Mucosa of rectum (tissue), 2 donors: ENCODE data around the gene PIP5K1B.

Source experiments
- H3K27ac ChIP-seq, 2 donors: one replicate each; pipeline ENCODE4 v1.7.0; 2013; ENCODE audit warnings: inconsistent platforms in 2 of 2, low read depth in 2 of 2, low read length in 2 of 2
- H3K27me3 ChIP-seq, 2 donors: one replicate each; pipeline ENCODE4 v1.7.0; 2013; ENCODE audit warnings: low read length in 2 of 2; ENCODE audit not compliant: control insufficient read depth in 2 of 2, insufficient read depth in 2 of 2
- H3K36me3 ChIP-seq, 2 donors: one replicate each; pipeline ENCODE4 v1.7.0; 2013; ENCODE audit warnings: low read length in 2 of 2; ENCODE audit not compliant: control insufficient read depth in 2 of 2, insufficient read depth in 2 of 2
- H3K4me1 ChIP-seq, 2 donors: one replicate each; pipeline ENCODE4 v1.7.0; 2013; ENCODE audit warnings: low read length in 2 of 2, mild to moderate bottlenecking in 1 of 2; ENCODE audit not compliant: control insufficient read depth in 2 of 2, insufficient read depth in 2 of 2
- H3K4me3 ChIP-seq, 2 donors: one replicate each; pipeline ENCODE4 v1.7.0; 2013; ENCODE audit warnings: low read length in 2 of 2
- H3K9ac ChIP-seq, 2 donors: one replicate each; pipeline ENCODE4 v1.7.0; 2013; ENCODE audit warnings: low read length in 2 of 2, low read depth in 1 of 2, mild to moderate bottlenecking in 1 of 2
- H3K9me3 ChIP-seq, 2 donors: one replicate each; pipeline ENCODE4 v1.7.0; 2013; ENCODE audit warnings: low read length in 2 of 2; ENCODE audit not compliant: control insufficient read depth in 2 of 2
- donor health status: healthy.
- donor health status: Normal muscosa, but diverticular disease.

Gene PIP5K1B

GRCh38 chr9:68731857-68732256 lies 26.8 kb downstream of the PIP5K1B start:
- Histone ChIP-seq H3K27ac (peak overlapping the region; percentile 81 to 85), H3K9ac (peak overlapping the region; percentile 0 to 45), H3K9me3 (no peaks in the 10 kb centered on the region), H3K27me3 (no peaks in the 10 kb centered on the region), H3K36me3 (peaks cover 0 to 4% of the 10 kb centered on the region in 2 donors), H3K4me3 (peak overlapping the region; percentile 36 to 51), H3K4me1 (peaks cover 21 to 55% of the 10 kb centered on the region in 2 donors)

DNA sequence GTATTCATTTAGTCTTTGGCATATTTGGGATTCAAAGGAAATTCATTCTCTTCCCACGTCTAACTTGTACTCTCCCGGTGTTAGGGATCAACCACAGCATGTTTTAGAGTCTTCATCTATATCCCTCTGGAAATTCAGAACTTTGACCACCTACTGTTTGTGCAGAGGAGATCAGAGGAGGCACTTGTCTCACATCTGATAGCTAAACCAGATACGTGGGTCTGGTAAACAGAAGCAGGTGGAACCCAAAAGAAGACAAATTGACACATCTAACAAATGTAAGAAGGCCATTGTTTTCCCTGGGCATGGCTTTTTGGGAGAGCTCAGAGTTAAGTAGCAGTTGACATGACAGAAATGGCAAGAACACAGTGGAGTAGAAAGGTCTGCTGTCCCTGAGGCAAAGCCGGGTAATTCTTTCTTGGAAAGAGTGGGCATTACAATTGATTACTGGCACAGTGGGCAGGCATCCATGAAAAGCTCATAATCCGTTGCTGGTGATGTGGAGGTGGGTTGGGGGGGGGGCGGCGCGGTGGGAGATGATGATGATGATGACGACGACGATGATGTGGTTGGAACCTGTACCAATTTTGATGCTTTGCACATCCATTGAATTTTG lies 27.5 kb downstream of the PIP5K1B start:
- H3K4me3 ChIP-seq, result peak overlapping the region; percentile 10 to 24
- H3K9me3 ChIP-seq, result no peaks in the 10 kb centered on the region
- H3K9ac ChIP-seq, result peak overlapping the region in 1 of 2 donors; percentile 0
- H3K4me1 ChIP-seq, result peaks cover 21 to 54% of the 10 kb centered on the region in 2 donors
- no peaks in the 10 kb centered on the region for H3K27me3 ChIP-seq
- H3K36me3 ChIP-seq, result peaks cover 0 to 4% of the 10 kb centered on the region in 2 donors
- H3K27ac ChIP-seq, result peak overlapping the region; percentile 81 to 85

- Histone ChIP-seq H3K27me3 (no peaks in the 10 kb centered on the region), H3K9me3 (no peaks in the 10 kb centered on the region), H3K9ac (no peak overlapping the region), H3K4me3 (no peak overlapping the region), H3K27ac (peak overlapping the region; percentile 81 to 85), H3K36me3 (no peaks in the 10 kb centered on the region), H3K4me1 (peaks cover 21 to 49% of the 10 kb centered on the region in 2 donors)
Observed at GRCh38 chr9:68733021-68733405, 28.0 kb downstream of the PIP5K1B start.

DNA sequence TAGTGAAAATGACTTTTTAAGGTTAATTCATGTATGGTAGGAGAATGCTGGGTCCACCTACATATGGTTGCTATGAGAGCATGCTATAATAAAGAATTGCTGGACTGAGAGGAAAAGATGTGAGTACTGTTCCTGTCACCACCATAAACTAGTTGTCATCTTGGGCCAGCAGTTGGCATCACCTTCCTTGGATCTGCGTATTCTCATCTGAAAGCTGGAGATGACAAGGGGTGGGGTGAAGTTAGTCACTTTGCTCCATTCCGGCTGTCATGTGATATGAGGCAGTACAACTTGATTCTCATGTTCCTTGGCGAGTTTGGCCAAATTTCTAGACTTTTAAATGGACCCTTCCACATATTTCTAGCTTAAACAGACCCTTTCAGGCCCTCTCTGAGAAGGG lies 33.3 kb downstream of the PIP5K1B start:
- no peaks in the 10 kb centered on the region for H3K27me3 ChIP-seq
- peaks cover 24 to 54% of the 10 kb centered on the region in 2 donors for H3K4me1 ChIP-seq
- no peaks in the 10 kb centered on the region for H3K9me3 ChIP-seq
- H3K9ac ChIP-seq, result no peak overlapping the region
- H3K36me3 ChIP-seq, result no peaks in the 10 kb centered on the region
- H3K27ac ChIP-seq, result peak overlapping the region; percentile 94 to 97
- H3K4me3 ChIP-seq, result no peak overlapping the region

DNA sequence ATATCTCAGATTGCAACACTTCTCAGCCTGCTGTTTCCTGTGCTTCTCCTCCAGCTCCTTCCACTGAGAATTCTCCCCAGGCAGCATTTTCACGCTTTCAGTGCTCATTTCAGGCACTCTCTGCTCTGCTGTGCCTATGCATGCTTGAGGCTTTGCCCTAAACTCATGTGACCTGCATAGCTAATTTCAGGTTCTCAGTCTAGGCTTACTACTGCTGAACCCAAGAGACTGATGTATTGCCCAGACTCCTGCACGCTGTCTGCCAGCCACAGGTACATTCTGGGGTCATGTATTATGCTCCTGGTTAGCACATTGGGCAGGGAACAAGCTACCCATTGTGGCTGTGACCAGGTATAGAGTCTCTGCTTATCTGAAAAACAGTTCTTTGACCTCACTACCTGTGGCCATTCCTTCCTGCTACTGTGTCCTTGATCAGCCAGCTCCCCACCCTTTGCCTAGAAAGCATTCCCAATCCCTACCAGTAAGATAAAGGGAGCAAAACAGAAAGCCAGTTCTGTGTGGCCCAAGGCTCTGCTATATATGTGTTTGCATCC lies 34.7 kb downstream of the PIP5K1B start:
- no peaks in the 10 kb centered on the region for H3K9me3 ChIP-seq
- peaks cover 0 to 3% of the 10 kb centered on the region in 2 donors for H3K36me3 ChIP-seq
- peak overlapping the region; percentile 47 to 64 for H3K4me3 ChIP-seq
- peak overlapping the region; percentile 94 to 97 for H3K27ac ChIP-seq
- no peaks in the 10 kb centered on the region for H3K27me3 ChIP-seq
- H3K4me1 ChIP-seq, result peaks cover 24 to 54% of the 10 kb centered on the region in 2 donors
- H3K9ac ChIP-seq, result peak overlapping the region; percentile 60 to 74

DNA sequence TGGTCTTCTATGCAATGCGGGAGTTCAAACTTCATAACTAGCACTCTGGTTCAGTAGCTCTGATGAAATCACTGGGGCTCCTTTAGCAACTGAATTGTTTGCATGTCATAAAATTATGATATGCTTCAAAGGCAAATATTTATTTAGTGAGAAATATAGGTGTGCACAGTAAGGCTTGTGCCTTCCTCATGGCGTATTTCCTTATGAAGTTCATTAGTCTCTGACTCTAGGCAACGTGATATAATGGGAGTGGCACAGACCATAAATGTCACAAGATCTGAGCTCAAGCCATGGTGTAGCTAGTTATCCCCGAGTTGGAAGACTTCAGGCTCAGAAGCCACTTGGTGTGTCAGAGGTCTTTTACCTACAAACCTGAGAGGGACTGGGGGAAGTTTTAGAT lies 35.5 kb downstream of the PIP5K1B start:
- peak overlapping the region; percentile 60 to 74 for H3K9ac ChIP-seq

DNA sequence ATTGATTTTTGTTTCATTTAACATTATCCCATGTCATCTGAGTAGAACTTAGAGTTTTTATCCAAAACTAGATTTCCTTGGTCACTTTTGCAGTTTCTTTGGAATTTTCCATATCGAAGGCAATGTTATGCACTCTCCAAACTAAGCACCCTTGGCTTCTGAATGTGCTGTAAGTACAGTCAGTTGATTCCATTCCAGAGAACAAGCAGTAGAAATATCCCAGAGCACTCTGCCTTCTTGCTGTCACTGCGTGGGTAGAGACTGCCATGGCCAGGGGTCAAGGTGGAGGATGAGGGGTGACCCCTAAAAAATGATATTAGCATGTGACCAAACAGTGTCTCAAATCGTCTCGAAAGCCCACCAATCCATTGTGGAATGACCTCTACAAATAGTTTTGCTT lies 36.2 kb downstream of the PIP5K1B start:
- peak overlapping the region; percentile 4 to 38 for H3K4me3 ChIP-seq
- peaks cover 17 to 44% of the 10 kb centered on the region in 2 donors for H3K4me1 ChIP-seq
- H3K36me3 ChIP-seq, result peaks cover 2 to 10% of the 10 kb centered on the region in 2 donors
- H3K9me3 ChIP-seq, result no peaks in the 10 kb centered on the region
- H3K27me3 ChIP-seq, result no peaks in the 10 kb centered on the region
- peak overlapping the region in 1 of 2 donors; percentile 33 for H3K9ac ChIP-seq
- peak overlapping the region; percentile 78 to 97 for H3K27ac ChIP-seq

More for the DNA sequence above, 35.5 kb downstream of the PIP5K1B start:
- H3K36me3 ChIP-seq, result peaks cover 2 to 10% of the 10 kb centered on the region in 2 donors
- peaks cover 23 to 50% of the 10 kb centered on the region in 2 donors for H3K4me1 ChIP-seq
- peak overlapping the region; percentile 94 to 97 for H3K27ac ChIP-seq
- H3K9me3 ChIP-seq, result no peaks in the 10 kb centered on the region
- no peaks in the 10 kb centered on the region for H3K27me3 ChIP-seq
- H3K4me3 ChIP-seq, result peak overlapping the region; percentile 47 to 64

DNA sequence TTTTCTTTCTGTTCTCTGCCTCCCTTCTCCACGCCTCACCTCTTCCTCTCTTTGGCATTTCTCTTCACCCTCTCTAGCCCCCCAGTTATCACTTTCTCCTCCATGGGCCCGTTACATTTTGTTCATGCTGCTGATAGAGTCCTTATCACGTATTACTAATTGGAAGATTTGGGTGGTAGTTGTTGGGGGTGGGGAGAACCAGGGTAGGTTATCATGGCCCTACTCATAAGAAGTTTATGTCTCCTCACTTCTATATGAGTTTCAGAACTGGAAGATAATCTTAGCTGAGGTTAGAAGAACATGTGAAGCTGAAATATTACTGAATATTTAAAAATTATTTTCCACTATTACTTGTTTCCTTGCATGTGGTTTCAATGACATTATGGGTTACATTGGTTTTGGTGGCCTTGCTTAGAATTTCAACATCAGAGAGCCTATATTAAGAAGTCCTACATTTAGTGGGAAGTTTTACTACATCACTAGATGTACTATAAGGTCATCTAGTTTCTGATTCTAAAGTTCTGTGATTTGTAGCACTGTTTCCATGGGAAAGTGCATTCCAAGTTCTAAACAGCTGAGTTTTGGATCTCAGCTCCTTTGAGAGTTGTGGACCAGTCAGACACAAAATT lies 36.8 kb downstream of the PIP5K1B start:
- Histone ChIP-seq H3K9ac (no peak overlapping the region), H3K9me3 (no peaks in the 10 kb centered on the region), H3K27me3 (no peaks in the 10 kb centered on the region), H3K36me3 (peaks cover 2 to 10% of the 10 kb centered on the region in 2 donors), H3K27ac (peak overlapping the region; percentile 78 to 97), H3K4me1 (peaks cover 23 to 43% of the 10 kb centered on the region in 2 donors), H3K4me3 (peak overlapping the region in 1 of 2 donors; percentile 4)

- H3K27ac ChIP-seq, result no peak overlapping the region
- H3K9me3 ChIP-seq, result no peaks in the 10 kb centered on the region
- H3K4me3 ChIP-seq, result no peak overlapping the region
- peaks cover 25 to 47% of the 10 kb centered on the region in 2 donors for H3K4me1 ChIP-seq
- H3K9ac ChIP-seq, result no peak overlapping the region
- no peaks in the 10 kb centered on the region for H3K27me3 ChIP-seq
- H3K36me3 ChIP-seq, result peaks cover 2 to 10% of the 10 kb centered on the region in 2 donors
Observed at GRCh38 chr9:68742333-68742730, 37.3 kb downstream of the PIP5K1B start.

- Histone ChIP-seq H3K9ac (no peak overlapping the region), H3K4me3 (no peak overlapping the region), H3K9me3 (no peaks in the 10 kb centered on the region), H3K4me1 (peaks cover 18 to 38% of the 10 kb centered on the region in 2 donors), H3K36me3 (peaks cover 2 to 10% of the 10 kb centered on the region in 2 donors), H3K27me3 (no peaks in the 10 kb centered on the region), H3K27ac (no peak overlapping the region)
Observed at GRCh38 chr9:68744426-68744825, 39.4 kb downstream of the PIP5K1B start.
